ENCODE data around the gene NDFIP1. TPM values are rescaled to one million over a fixed set of nuclear protein-coding genes. Genes with fewer than 3 reads are reported as not detected.

Gene NDFIP1
- total RNA-seq, 1 donor from 2014 or later: 30.7 TPM

- ATAC-seq: no peak
These were observed 13.5 kb upstream of the NDFIP1 start for GRCh38 chr5:142095035-142095434.

GRCh38 chr5:142095651-142096330 is 12.8 kb upstream of the NDFIP1 start:
- ATAC-seq: peak; percentile 81

GRCh38 chr5:142096382-142096781 is 12.2 kb upstream of the NDFIP1 start:
- no peak for ATAC-seq

GRCh38 chr5:142097681-142098080 is 10.9 kb upstream of the NDFIP1 start:
- peak; percentile 82 for ATAC-seq

GRCh38 chr5:142098275-142098674 is 10.3 kb upstream of the NDFIP1 start:
- no peak for ATAC-seq

GRCh38 chr5:142098931-142099330 is 9.6 kb upstream of the NDFIP1 start:
- no peak for ATAC-seq

GRCh38 chr5:142100307-142100706 is 8.3 kb upstream of the NDFIP1 start:
- ATAC-seq: no peak

- peak; percentile 83 for ATAC-seq
These were observed 5.4 kb upstream of the NDFIP1 start for GRCh38 chr5:142102980-142103740.

- no peak for ATAC-seq
These were observed 4.1 kb upstream of the NDFIP1 start for GRCh38 chr5:142104491-142104890.

- ATAC-seq: no peak
These were observed 2.5 kb upstream of the NDFIP1 start for GRCh38 chr5:142106061-142106460.

- ATAC-seq: no peak
These were observed 1.4 kb upstream of the NDFIP1 start for GRCh38 chr5:142107036-142107735.

GRCh38 chr5:142107736-142108431 is 695 bp upstream of the NDFIP1 start:
- no peak for ATAC-seq

GRCh38 chr5:142109331-142110045 is 909 bp downstream of the NDFIP1 start:
- ATAC-seq: no peak

- ATAC-seq: no peak
These were observed 1.5 kb downstream of the NDFIP1 start for GRCh38 chr5:142110046-142110531.

GRCh38 chr5:142110988-142111687 is 2.6 kb downstream of the NDFIP1 start:
- ATAC-seq: no peak

GRCh38 chr5:142114687-142115086 is 6.1 kb downstream of the NDFIP1 start:
- peak; percentile 28 for ATAC-seq

- ATAC-seq: no peak
These were observed 7.5 kb downstream of the NDFIP1 start for GRCh38 chr5:142115937-142116614.

- ATAC-seq: no peak
These were observed 9.1 kb downstream of the NDFIP1 start for GRCh38 chr5:142117579-142118151.

- ATAC-seq: no peak
These were observed 9.6 kb downstream of the NDFIP1 start for GRCh38 chr5:142118155-142118686.

- ATAC-seq: no peak
These were observed 10.6 kb downstream of the NDFIP1 start for GRCh38 chr5:142119051-142119625.

Data from esophagus mucosa (tissue), 1 donor.